ENCODE results near the gene SPDYE3. TPM values are rescaled to one million over a fixed set of nuclear protein-coding genes. Genes with fewer than 3 reads are reported as not detected.
"Not testable (repeated sequence)": the region's sequence is repeated elsewhere in the genome, so short reads cannot be mapped to it uniquely, and the experiment has no call there.

Gene SPDYE3
- total and polyA plus RNA-seq, 2 of the 13 experiments (the other 11 are each of a cell fraction or from before 2014, with no cell fraction given): not detected

DNA sequence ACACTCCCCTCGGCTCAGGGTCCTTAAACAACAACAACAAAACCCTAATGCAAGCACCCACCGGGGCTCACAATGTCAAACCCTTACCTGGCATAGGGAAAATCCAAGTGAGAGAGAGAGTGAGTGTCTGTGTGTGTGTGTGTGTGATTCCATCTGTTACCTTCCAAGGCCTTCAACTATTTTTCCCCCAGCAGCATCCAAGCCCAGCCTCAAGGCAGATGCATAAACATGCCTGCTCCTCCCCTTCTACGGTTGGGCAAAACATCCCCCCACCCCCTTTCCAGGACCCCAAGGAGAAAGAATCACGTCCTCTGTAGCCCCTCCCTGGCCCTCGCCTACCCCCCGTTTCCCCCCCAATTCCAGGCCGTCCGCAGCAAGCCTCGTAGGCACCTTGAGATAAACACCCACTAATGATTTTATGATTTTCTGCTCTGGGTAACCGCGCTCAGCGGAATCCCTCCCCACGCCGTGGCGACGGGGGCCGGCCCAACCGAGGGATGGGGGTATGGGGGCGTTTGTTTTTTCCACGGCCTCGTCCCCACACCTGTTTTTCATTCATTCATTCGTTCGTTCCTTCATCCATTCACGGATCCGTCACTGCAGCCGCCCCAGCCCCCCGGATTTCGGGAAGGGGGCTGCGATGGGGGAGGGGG, 36.4 kb upstream of the SPDYE3 start:
- H4K20me1 ChIP-seq (ENCODE audit: insufficient read depth, low read length); H3K36me3 ChIP-seq (replicated peaks in 1 of 2; ENCODE audit: control insufficient read depth in 1 of 2, insufficient read depth in 2 of 2, low read length in 2 of 2); CTCF ChIA-PET (ENCODE audit: low intra/inter-chr PET ratio, low total read pairs); H3K27me3 ChIP-seq (ENCODE audit: control insufficient read depth in 1 of 2, insufficient read depth in 2 of 2, low read length in 2 of 2); H3K9me3 ChIP-seq (ENCODE audit: low read length); H2AFZ ChIP-seq (ENCODE audit: low read length); BruUV-seq (replicated peaks); in situ Hi-C loops (cut with HindIII; ENCODE audit: extremely low pct_ligation_motif_present, low pct_unique_long_range_greater_than_20kb); FAIRE-seq: not testable (repeated sequence)
- intact Hi-C loops (cut with micrococcal nuclease; ENCODE audit: unreplicated experiment): loop anchor here (2.0 kb wide), 1 partner anchor 24 kb away; no protein-coding TSS in a partner anchor
- Histone ChIP-seq H3K27ac (ENCODE audit: extremely low read length, insufficient read depth, low read length) (peak overlapping the region; percentile 85), H3K4me1 (ENCODE audit: insufficient read depth, low read length) (peaks cover 50% of the 10 kb centered on the region), H3K9ac (ENCODE audit: insufficient read depth, low read depth, low read length) (peak overlapping the region; percentile 57), H3K4me2 (ENCODE audit: low read depth, low read length) (peak overlapping the region; percentile 90), H3K4me3 (replicated peaks in 1 of 3; ENCODE audit: insufficient read depth in 1 of 3, low read depth in 2 of 3, low read length in 3 of 3) (peak overlapping the region; percentile 58 to 80 (median 71)), H3K79me2 (ENCODE audit: insufficient read depth, low read length) (peaks cover 31% of the 10 kb centered on the region)
- ATAC-seq (peak; percentile 1; the same call in 2 of the 3 replicates), DNase-seq (ENCODE audit: low spot score) (peak; percentile 23)
- 1% methylated on average over 29 of the region's 29 CpGs for WGBS (ENCODE audit: low lambda C conversion rate)
- TF ChIP-seq GATAD2A (CRISPR knock-in tag; IDR thresholded peaks at IDR 0.05): 0 out of 2 replicates have a peak, but pooled peaks have one; percentile 0
- POLR2A ChIA-PET: interaction anchor here (1.0 kb wide), 2 partner anchors 26 to 65 kb away, joined by 3 to 5 read pairs; no protein-coding TSS in a partner anchor

- no TSS peak for BruUV-seq (replicated peaks)
- peak overlapping the region; percentile 62 to 80 (median 71); a peak in 4 of 6 replicates for H3K4me3 ChIP-seq (replicated peaks in 1 of 3; ENCODE audit: insufficient read depth in 1 of 3, low read depth in 2 of 3, low read length in 3 of 3)
- H3K27ac ChIP-seq (ENCODE audit: extremely low read length, insufficient read depth, low read length): peak overlapping the region; percentile 50
- ATAC-seq: peak; percentile 53
- no peak overlapping the region for H2AFZ ChIP-seq (ENCODE audit: low read length)
- WGBS (ENCODE audit: low lambda C conversion rate): 2% methylated on average over 14 of the region's 101 CpGs
- no peaks in the 10 kb centered on the region for H4K20me1 ChIP-seq (ENCODE audit: insufficient read depth, low read length)
- H3K9me3 ChIP-seq (ENCODE audit: low read length): no peaks in the 10 kb centered on the region
- CTCF ChIA-PET (ENCODE audit: low intra/inter-chr PET ratio, low total read pairs): no interaction called here
- H3K79me2 ChIP-seq (ENCODE audit: insufficient read depth, low read length): peaks cover 24% of the 10 kb centered on the region
- in situ Hi-C loops (cut with HindIII; ENCODE audit: extremely low pct_ligation_motif_present, low pct_unique_long_range_greater_than_20kb): no loop called here
- DNase-seq (ENCODE audit: low spot score): peak; percentile 92
- POLR2A ChIA-PET: interaction anchor here (0.6 to 1.1 kb wide), 3 partner anchors 9 to 157 kb away, joined by 3 to 5 read pairs (median 3); partner anchors contain the start of gene ZCWPW1
- H3K4me1 ChIP-seq (ENCODE audit: insufficient read depth, low read length): peaks cover 42% of the 10 kb centered on the region
- peak overlapping the region; percentile 66 for H3K4me2 ChIP-seq (ENCODE audit: low read depth, low read length)
- FAIRE-seq: no peak
- H3K27me3 ChIP-seq (ENCODE audit: control insufficient read depth in 1 of 2, insufficient read depth in 2 of 2, low read length in 2 of 2): no peaks in the 10 kb centered on the region
- intact Hi-C loops (cut with micrococcal nuclease; ENCODE audit: unreplicated experiment): loop anchor here (2.0 kb wide), 1 partner anchor 25 kb away; no protein-coding TSS in a partner anchor
- peaks cover 0 to 4% of the 10 kb centered on the region in 2 experiments; a peak in 1 of 5 replicates for H3K36me3 ChIP-seq (replicated peaks in 1 of 2; ENCODE audit: control insufficient read depth in 1 of 2, insufficient read depth in 2 of 2, low read length in 2 of 2)
- H3K9ac ChIP-seq (ENCODE audit: insufficient read depth, low read depth, low read length): peak overlapping the region; percentile 62
- no peak for TF ChIP-seq ISL2 (CRISPR knock-in tag; IDR thresholded peaks at IDR 0.05)
- no peak for TF ChIP-seq STAT5B (CRISPR knock-in tag; IDR thresholded peaks at IDR 0.05)
- peak; percentile 19 for TF ChIP-seq CBX1 (IDR thresholded peaks at IDR 0.05; ENCODE audit: low read depth)
- TF ChIP-seq SNAPC4 (CRISPR knock-in tag; IDR thresholded peaks at IDR 0.05): 0 out of 2 replicates have a peak, but pooled peaks have one; percentile 45
- TF ChIP-seq KDM4B (CRISPR knock-in tag; IDR thresholded peaks at IDR 0.05): no peak
- no peak for TF ChIP-seq ZSCAN20 (CRISPR knock-in tag; IDR thresholded peaks at IDR 0.05; ENCODE audit: borderline replicate concordance)
- TF ChIP-seq KAT8 (CRISPR knock-in tag; IDR thresholded peaks at IDR 0.05): no peak
- TF ChIP-seq ZBTB1 (CRISPR knock-in tag; IDR thresholded peaks at IDR 0.05; ENCODE audit: borderline replicate concordance): no peak
- TF ChIP-seq GABPB1 (CRISPR knock-in tag; IDR thresholded peaks at IDR 0.05): peak; percentile 78
- peak; percentile 96 for TF ChIP-seq THAP11 (CRISPR knock-in tag; IDR thresholded peaks at IDR 0.05)
- TF ChIP-seq HCFC1 (IDR thresholded peaks at IDR 0.05; ENCODE audit: low read depth, low read length): peak; percentile 70; the same call in 1 of the 2 replicates
Observed at GRCh38 chr7:100271716-100272537, 35.6 kb upstream of the SPDYE3 start.

Measured in HepG2 (cell line).